ENCODE measurements around the gene TIGIT. TPM values are rescaled to one million over a fixed set of nuclear protein-coding genes. Genes with fewer than 3 reads are reported as not detected.
"Not testable (repeated sequence)": the region's sequence is repeated elsewhere in the genome, so short reads cannot be mapped to it uniquely, and the experiment has no call there.

The TIGIT gene
- not detected in 2 replicates for total RNA-seq

DNA sequence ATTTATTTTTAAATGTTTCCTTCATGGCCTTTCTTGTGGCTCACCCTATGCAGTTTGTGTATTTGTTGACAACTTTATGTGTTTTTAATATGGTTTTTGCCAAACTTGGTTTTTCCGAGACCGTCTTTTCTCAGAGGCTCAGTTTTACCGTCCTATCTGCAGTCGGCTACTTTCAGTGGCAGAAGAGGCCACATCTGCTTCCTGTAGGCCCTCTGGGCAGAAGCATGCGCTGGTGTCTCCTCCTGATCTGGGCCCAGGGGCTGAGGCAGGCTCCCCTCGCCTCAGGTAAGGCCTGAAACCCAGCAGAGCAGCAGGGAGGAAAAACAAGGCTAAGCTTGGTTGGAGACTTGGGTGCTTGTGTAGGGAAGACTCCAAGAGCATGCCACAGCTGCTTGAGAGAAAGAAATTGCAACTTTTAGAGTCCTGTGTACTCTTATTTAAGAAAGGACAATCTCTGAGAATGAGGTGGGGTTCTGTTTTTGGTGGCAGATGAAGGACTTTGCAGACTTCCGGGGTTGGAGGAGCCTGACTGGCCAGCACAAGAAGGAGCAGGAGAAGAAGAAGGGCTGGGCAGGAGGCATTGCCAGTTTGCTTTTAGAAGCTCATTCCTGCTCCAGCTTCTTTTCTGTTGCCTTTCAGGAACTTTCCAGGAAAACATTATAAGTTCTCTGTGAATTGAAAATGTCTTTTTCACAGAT, at the start of gene TIGIT:
TSS of gene TIGIT (plus strand) at position 191 of the 698 bp plus-strand sequence. CDS start at position 225, 34 bp downstream.
- DNase-seq: no peak

DNA sequence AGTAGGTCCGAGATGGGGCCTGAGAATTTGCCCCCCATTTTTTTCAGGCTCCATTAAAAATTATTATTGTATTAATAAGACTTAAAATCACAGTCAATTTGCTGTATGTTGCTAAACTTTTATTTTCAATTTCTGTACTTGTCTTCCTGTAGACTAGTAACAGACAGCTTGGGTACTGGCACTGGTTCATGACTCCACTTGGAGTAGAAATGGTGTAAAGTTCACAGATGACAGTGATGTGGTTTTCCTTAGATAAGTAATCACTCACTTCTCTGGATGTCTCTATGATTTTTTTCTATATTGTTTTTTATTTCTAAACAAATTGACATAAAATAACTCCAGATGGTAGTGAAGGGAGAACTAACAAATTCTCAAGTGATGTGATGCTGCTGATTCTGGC, 40.9 kb upstream of the TIGIT start:
- DNase-seq: no peak

DNA sequence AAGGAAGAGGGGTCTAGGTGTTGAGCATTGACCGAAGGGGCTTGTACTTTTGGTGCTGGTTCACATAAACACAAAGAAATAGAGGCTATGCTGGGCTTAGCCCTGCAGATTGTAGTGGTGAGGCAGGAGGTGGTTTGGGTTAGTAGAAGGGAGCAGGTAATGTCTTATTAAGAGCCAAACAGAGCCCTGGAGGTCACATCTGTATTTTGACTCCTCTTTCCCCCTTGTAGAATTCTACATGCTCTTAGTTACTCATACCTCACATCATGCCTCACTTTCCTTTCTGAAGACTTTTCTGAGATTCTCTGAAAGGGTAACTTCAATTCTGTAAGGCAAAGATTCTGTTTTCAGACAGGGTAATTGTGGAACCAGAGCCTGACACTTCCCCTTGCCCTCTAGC, 40.3 kb upstream of the TIGIT start:
- DNase-seq: no peak

DNA sequence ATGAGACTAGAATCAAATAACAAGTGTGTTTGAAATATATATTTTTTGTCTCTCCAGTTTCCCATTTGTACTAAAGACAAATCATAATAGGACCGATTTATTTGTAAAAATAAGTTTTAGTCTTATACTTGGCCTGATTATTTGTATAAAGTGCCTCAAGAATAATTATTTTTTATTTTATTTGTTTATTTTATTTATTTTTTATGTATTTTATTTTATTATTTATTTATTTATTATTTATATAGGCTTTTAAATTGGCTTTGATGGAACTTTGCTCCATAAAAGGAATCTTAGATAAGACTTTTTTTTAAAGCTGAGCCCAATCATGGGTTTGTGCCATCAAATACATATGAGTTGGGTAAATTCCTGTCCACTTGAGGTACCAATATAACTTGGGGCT, 34.3 kb upstream of the TIGIT start:
- DNase-seq: no peak

DNA sequence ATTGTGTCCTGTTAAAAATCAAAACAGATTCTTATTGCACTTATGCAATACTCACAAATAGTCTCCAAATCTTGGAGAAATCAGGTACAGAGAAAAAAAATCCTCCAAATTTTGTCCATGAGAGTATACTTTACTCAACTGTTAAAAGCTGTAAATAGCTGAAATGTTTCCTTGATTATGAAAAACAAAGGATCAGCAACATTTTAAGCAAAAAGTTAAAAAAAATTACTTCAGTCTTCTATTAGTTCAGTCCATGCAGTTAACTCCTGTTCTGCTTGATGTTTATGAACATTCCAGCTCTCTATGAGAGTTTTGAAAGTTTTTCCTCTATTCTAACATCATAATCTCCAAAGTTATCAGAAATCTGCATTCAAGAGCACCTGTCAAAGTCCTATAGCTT, 33.7 kb upstream of the TIGIT start:
- no peak for DNase-seq

DNA sequence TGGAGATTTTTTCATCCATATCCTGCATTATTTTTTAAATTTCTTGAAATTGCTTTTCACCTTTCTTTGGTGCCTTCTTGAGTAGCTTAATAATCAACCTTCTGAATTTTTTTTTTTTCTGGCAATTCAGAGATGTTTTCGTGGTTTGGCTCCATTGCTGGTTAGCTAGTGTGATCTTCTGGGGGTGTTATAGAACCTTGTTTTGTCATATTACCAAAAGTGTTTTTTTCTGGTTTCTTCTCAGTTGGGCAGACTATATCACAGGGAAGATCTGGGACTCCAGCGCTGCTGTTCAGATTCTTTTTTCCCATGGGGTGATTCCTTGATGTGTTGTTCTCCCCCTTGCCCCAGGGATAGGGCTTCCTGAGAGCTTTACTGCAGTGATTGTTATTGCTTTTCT, 23.8 kb upstream of the TIGIT start:
- no peak for DNase-seq

DNA sequence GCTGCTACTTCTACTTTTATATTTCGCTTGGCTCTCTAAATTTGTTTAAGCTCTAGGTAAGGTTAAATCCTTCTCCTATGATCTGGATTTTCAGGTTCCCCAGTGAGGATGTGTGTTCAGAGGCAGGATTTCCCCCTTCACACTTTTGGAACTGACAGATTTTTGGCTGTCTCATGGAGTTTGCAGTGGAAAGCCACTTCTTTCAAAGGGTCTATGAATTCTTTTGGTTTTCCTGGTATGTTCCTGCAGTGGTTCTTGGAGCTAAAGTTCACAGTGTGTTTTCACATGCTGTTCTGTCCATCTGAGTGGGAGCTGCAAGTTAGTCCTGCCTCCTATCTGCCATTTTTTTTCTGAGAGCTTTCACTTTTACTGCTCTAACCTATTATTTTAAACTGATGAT, 21.6 kb upstream of the TIGIT start:
- DNase-seq: no peak

DNA sequence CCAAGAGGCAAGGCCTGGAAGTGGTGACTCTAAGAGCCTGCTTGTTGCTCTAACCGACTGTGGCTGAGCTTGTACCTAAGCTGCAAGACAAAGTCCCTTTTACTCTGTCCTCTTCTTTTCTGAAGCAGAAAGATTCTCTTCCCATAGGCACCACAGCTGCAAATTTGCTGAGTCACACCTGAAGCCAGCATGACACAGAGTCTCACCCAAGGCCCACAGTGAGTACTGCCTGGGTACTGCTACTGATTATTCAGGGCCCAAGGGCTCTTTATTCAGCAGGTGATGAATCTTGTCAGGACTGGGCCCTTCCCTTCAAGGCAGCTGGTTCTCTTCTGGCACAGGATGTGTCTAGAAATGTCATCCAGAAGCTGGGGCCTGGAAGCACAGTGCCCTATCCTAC, 18.9 kb upstream of the TIGIT start:
- no peak for DNase-seq

DNA sequence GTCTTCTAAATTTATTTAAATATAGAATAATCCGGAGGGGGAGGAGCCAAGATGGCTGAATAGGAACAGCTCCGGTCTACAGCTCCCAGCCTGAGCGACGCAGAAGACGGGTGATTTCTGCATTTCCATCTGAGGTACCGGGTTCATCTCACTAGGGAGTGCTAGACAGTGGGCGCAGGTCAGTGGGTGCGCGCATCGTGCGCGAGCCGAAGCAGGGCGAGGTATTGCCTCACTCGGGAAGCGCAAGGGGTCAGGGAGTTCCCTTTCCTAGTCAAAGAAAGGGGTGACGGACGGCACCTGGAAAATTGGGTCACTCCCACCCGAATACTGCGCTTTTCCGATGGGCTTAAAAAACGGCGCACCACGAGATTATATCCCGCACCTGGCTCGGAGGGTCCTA, 17.0 kb upstream of the TIGIT start:
- not testable (repeated sequence) for DNase-seq

DNA sequence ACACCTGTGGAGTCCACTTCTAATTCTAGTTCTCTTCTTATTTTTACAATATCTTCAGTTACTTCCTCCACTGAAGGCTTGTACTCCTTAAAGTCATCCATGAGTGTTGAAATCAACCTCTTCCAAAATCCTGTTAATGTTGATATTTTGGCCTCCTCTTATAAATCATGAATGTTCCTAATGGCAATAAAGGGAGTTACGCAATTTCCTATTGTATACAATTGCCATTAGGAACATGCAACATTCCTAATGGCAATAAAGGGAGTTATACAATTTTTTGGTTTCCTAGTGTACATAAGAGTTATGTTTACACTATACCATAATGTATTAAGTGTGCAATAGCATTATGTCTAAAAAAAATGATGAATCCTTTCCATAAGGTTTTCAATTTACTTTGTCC, 9.2 kb upstream of the TIGIT start:
- no peak for DNase-seq

DNA sequence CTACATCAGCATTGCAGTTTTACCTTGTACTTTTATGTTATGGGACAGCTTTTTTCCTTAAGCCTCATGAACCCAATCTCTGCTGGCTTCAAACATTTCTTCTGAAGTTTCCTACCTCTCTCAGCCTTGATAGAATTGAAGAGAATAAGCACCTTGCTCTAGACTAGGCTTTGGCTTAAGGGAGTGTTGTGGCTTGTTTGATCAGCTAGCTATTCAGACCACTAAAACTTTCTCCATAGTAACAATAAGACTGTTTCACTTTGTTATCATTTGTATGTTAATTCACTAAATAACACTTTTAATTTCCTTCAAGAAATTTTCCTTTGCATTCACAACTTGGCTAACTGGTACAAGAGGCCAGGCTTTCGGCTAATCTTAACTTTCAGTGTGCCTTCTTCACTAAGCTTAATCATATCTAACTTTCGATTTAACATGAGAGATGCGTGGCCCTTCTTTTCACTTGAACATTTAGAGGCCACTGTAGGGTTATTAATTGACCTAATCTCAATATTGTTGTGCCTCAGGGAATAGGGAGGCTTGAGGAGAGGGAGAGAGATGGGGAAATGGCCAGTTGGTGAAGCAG, 8.1 kb upstream of the TIGIT start:
- no peak for DNase-seq

DNA sequence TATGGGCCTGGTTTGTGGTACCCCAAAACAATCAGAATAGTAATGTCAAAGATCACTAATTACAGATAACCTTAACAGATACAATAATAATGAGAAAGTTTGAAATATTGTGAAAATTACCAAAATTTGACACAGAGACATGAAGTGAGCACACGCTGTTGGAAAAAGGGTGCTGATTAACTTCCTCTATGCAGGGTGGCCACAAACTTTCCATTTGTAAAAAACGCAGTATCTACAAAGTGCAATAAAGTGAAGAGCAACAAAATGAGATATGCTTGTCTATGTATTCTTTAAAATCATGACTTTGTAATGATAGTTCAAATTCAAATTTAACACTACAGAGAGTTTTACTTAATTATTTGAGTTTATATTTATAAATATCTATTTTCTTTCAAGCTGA, 7.6 kb upstream of the TIGIT start:
- no peak for DNase-seq

DNA sequence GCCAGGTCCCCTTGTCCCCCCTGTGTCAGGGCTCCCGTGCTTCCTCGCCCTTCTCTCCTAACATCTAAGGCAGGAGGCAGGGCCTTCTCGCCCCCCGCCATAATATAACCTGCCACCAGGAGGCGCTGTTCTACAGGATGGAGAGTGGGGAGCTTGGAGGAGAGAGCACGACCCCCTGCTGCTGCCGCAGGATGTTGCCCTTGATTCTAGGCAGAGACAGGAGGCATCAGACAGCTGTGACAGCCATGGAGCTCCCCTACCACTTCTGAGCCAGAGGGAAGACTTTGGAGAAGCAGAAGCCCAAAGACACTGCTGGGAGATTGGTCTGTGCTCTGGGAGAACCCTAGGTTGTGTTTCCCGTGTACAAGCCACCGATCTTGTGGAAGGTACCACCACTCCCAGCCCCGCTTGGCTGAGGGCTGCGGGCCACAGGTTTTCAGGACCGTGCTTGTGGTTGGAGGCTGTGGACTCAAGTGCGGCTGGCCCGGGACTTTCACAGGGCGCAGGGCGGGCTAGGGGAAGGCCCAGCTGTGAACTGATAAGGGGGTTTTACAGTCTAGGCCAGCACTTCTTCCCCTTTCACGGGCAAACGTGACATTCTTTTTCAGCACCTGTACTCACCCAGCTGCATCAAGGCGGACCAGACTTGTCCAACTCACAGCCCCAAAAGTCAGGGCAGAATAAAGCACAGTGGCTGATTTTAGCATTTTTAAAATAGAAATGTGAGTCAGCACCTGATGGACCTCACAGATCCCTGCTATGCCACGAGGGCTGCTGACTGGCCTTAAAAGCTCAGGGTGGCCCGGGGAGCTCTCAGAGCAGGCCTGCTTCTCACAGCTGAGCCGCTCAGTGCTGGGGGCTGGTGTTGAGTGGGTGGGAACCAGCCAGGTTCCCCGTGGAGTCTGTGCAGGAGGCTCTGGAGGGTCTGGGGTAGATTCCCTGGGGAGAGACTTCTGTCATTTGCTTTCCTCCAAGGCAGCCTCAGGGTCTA, 2.6 kb upstream of the TIGIT start:
- DNase-seq: peak; percentile 71

DNA sequence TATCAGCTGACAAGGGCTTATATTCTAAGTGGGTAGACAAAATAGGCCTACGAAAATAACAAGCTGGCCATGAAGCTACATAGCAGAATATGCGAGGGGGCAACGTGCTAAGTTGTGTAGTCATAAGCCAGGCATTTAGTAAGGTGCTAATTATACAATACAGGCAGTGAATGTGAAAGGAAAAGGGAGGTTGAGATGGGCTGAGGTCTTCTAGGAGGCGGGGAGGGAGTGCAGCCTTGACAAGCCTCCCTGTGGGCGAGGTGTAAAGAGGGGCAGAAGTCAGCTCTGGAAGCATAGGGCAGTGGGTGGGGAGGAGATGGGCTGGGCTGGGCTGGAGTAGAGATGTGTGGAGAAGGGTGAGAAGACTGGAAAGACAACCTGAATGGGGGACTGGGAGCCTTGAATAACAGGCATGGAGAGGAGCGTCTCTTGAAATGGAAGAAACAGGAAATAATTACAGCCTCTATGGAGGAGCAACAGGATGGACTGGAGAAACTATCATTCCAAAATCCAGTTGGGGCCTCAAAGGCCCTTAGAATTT, 1.2 kb downstream of the TIGIT start:
- no peak for DNase-seq

DNA sequence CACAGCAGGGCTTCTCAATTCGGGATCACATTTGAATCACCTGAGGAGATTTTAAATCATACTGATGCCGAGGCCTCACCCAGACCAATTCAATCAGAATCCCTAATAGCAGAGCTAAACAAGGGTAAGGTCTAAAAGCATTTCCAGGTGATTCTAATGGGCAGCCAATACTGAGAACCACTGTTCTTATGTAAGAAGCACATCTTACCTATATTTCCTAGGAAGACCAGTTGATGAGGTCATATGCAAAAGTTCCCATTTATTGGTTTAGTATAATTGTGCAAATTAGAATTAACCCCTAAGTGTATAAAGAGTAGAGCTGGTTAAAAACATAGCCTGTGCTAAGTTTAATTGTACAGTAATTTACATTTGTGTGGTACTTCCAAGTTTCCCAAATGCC, 2.1 kb downstream of the TIGIT start:
- no peak for DNase-seq

DNA sequence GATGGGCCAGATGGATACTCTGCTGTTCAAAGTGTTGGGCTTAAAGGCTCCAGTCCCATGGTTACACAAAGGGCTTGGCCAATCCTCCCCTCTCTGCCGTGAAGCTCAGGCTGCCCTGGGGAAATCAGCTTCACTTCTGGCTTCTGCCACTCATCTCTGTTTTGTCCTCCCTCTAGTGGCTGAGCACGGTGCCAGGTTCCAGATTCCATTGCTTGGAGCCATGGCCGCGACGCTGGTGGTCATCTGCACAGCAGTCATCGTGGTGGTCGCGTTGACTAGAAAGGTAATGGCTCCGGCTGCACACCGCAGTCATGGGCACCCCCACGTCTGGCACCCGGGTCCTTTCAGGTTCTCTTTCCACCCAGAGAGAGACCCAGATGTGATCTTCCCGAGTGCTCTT, 5.6 kb downstream of the TIGIT start:
- peak; percentile 48 for DNase-seq

DNA sequence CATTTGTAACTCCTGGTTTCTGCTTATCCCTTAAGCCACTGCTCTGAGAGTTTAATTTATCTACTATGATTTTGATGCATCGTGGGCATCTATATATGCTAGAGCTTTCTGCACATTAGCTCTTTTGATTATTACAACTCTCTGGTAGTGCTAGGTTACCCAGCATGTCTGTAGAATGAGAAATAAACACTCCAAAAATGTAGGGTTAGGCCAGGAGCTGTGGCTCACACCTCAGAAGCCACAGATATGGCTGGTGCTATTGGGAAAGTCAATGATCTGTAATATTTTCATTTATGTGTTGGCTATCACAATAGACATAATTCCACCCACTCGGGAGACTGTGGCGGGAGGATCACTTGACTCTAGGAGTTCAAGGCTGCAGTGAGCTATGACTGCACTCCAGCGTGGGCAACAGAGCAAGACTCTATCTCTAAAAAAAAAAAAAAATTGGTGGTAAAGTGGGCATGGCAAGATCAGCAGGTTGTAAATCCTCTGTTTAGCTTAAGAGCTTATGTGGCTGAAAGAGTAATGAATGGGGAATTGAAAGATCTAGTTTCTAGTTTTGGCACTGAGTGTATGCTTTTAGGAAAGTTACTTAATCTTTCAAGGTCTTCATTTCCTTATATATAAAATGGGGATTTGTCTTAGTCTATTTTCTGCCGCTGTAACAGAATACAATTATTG, 6.3 kb downstream of the TIGIT start:
- DNase-seq: no peak

DNA sequence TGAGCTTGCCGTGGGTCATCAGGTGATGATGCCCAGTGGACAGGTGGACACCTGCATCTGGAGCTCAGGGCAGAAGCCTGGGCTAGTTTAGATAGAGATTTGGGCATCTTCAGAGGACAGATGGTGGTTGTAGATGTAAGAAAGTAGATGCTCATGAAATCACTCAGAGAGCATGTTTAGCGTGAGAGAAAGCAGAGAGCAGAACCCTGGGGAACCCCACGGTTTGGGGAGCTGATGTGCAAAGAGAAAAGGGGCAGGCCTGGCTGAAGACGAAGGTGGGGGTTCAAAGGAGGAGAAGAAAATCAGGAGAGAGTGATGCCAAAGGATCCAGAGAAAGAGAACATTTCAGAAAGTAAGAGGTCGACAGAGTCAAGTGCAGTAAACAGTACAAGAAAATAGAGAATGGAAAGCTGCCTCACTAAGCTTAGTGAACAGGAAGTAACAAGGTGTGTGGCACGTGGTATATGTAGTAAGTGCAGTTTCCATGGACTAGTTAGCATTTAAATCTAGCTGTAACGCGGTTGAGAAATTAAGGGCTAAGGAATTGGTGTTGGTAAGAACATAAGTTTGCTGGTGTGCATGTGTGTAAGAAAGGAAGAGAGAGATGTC, 13.5 kb downstream of the TIGIT start:
- no peak for DNase-seq

DNA sequence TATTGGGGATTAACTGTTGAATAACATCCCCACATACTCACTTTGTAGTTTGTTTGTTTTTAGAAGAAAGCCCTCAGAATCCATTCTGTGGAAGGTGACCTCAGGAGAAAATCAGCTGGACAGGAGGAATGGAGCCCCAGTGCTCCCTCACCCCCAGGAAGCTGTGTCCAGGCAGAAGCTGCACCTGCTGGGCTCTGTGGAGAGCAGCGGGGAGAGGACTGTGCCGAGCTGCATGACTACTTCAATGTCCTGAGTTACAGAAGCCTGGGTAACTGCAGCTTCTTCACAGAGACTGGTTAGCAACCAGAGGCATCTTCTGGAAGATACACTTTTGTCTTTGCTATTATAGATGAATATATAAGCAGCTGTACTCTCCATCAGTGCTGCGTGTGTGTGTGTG, 14.0 kb downstream of the TIGIT start:
- no peak for DNase-seq

DNA sequence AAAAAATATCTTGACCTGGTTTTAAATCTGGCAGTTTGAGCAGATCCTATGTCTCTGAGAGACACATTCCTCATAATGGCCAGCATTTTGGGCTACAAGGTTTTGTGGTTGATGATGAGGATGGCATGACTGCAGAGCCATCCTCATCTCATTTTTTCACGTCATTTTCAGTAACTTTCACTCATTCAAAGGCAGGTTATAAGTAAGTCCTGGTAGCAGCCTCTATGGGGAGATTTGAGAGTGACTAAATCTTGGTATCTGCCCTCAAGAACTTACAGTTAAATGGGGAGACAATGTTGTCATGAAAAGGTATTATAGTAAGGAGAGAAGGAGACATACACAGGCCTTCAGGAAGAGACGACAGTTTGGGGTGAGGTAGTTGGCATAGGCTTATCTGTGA, 14.5 kb downstream of the TIGIT start:
- no peak for DNase-seq

DNA sequence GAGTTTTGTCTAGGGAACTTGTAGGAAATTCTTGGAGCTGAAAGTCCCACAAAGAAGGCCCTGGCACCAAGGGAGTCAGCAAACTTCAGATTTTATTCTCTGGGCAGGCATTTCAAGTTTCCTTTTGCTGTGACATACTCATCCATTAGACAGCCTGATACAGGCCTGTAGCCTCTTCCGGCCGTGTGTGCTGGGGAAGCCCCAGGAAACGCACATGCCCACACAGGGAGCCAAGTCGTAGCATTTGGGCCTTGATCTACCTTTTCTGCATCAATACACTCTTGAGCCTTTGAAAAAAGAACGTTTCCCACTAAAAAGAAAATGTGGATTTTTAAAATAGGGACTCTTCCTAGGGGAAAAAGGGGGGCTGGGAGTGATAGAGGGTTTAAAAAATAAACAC, 15.0 kb downstream of the TIGIT start:
- DNase-seq: no peak

DNA sequence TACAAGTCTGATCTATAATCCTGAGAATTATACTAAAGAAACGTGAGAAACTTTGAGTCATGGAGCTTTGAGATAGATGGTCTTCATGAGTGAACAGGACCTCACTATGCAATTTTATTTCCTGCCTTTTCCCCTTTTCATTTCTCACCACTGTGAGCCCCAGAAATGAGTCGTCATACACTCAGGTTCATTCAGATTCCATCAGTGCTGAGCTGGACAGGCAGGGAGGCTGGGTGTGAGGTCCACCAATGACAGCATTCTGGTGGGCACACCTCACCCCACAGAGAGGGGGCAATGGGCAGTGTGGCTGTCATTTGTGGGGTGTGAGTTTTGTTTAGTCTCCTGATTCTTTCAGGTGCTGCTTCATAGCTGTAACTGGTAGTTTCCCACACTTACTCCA, 16.9 kb downstream of the TIGIT start:
- no peak for DNase-seq

Data from dermis blood vessel endothelial cell (primary cell).